ENCODE data around the gene NFKB1.

DNA sequence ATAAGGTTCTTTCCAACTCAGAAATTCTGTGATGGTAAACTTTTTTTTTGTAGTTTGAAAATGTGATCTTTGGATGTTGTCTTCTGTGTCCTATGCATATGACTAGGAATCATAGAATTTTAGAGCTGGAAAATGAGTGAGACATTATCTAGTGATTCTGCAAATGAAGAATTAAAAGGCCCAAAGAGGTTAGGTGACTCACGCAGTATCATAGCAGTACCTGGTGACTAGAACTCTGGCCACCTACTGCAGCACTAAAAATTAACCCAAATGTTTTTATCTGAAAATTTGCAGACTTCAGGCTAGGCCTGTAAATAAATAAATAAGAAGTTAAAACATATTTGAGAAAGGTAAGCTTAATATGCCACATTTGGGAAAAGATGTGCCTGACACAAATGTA, 52.8 kb downstream of the NFKB1 start:
- TF ChIP-seq, protein P1, sequence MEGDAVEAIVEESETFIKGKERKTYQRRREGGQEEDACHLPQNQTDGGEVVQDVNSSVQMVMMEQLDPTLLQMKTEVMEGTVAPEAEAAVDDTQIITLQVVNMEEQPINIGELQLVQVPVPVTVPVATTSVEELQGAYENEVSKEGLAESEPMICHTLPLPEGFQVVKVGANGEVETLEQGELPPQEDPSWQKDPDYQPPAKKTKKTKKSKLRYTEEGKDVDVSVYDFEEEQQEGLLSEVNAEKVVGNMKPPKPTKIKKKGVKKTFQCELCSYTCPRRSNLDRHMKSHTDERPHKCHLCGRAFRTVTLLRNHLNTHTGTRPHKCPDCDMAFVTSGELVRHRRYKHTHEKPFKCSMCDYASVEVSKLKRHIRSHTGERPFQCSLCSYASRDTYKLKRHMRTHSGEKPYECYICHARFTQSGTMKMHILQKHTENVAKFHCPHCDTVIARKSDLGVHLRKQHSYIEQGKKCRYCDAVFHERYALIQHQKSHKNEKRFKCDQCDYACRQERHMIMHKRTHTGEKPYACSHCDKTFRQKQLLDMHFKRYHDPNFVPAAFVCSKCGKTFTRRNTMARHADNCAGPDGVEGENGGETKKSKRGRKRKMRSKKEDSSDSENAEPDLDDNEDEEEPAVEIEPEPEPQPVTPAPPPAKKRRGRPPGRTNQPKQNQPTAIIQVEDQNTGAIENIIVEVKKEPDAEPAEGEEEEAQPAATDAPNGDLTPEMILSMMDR (IDR thresholded peaks at IDR 0.05; ENCODE audit: poor library complexity, severe bottlenecking), result no peak
- TF ChIP-seq RAD21 (conservative IDR thresholded peaks at IDR 0.05), result no peak
